A549 treated with Mapracorat at 1 μM for 4 hours (cell line): ENCODE results near the gene C10orf71. TPM values are rescaled to one million over a fixed set of nuclear protein-coding genes. Genes with fewer than 3 reads are reported as not detected.

ENCODE experiments used
- total RNA-seq: library from RNA; stranded (reverse); fragments of 200-300 nt; extraction: Qiagen RNA extraction; gene quantifications from 5 replicates; pipeline ENCODE4 v1.2.3, GENCODE V29; 2022

The C10orf71 gene, protein sequence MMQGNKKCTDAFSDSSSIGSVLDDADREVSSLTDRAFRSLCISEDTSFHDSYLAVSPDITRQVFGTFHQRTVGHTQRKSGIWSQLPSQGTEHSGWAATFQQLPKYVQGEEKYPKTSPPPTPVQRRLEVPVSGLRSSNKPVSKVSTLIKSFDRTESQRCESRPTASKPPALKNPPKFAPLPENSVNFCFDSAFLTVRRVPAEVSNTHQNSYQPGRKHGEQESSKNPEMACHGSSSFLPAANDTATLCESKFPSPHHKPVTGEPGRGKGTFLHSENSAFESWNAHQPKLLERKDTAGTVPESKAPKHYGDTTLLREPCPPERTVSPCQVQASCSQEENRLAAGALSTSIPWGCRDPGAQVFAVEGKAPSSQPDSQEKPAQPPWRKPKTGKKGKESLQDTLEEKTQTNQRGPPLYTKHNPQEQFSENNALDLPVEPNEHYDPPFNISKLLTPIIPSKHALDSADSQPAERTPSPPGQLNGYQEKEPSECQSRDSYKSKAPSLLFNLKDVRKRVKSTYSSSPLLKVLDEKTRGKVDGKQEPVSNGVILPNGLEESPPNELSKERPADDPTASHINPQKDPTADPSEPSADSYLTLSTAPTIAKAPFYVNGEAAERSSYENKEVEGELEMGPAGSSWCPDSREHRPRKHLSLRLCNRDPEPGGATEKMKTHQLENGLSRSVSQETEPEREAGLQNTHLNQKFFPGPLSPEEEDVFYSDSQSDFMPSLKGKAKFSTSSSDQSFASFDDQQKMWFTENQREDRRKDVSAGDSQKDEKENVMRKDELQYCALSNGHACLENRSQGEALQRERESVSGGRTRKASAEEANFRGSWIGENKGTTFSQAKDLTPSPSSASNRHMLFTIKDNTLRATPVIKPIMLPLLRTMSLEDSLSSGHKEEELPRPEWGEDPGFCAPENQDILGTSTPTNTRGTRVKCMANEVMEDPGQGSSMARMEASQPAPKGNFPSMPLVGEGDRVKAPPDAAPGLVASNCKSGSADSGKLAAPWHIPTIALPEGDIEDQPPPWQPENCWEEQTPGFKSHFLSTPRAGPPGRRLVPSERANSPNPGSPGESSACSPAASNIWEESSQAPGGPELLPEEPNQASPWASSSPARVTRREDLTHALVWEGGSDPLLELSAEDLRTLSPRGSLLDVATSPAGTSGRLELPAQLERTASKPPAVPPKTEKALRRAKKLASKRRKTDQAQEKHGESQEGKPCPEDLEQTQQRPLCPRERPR (N-terminal part only)
- total RNA-seq, result not detected in 5 replicates

DNA sequence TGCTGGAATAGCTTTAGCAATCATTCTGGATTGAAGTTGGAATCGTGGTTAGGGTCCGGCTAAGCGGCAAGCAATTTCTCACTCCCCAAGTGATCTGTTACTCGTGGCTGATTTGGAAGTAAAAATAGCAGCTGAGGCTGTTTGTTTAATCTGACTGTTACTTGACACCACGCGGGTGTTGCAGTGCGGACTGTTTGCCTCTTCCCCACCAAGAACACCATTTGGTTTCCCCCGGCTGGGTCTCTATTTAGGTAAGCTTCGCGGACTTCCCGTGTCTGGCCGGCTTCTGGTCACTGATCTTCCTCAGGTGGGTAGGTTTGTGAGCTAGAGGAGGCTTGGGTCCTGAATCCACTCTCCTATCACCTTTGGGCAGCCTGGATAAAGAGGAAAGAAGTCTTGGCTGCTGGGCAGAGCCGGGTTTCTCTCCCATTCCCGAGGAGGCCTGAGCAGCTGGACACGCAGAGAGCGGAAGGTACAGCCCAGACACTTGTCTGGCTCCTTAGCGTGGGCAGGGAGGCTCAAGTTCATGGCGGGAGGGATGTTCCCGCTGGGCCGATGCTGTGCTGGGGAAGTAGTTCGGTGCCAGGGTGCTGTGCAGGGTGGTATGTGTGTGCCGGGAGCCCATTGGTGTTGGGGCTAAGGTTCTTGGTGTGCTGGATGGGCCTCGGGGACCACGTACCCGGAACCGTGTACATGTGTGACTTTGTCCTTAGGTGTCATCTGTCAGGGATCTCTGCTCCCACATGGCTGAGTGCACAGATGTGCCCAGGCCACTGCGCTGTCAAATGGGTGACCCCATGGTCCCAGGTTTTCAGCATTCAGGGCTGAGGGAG, at the start of gene C10orf71:
C10orf71 (plus strand) TSS at position 188 of the 833 bp plus-strand sequence. CDS start 23,376 bp downstream, outside the sequence.

Other genes starting within 250 kb of the C10orf71 start
- 0.15 to 0.56 TPM (median 0.39 TPM) in 5 replicates for gene VSTM4, start 183.6 kb upstream of the C10orf71 start, total RNA-seq
- gene FAM170B, start 165.1 kb upstream of the C10orf71 start, total RNA-seq, result not detected in 5 replicates
- gene TMEM273, start 110.8 kb upstream of the C10orf71 start, total RNA-seq, result not detected in 5 replicates
- 0.05 TPM in 1 of 5 replicates, not detected in the others for gene DRGX, start 96.9 kb downstream of the C10orf71 start, total RNA-seq
- 6.7 to 7.5 TPM (median 7.2 TPM) in 5 replicates for gene ERCC6, start 240.0 kb downstream of the C10orf71 start, total RNA-seq